ENCODE measurements around the gene ABTB2. TPM values are rescaled to one million over a fixed set of nuclear protein-coding genes. Genes with fewer than 3 reads are reported as not detected.

Gene ABTB2
- total RNA-seq, 6 experiments from 2014 or later, result 6.0 to 14.9 (median 10.0) TPM

DNA sequence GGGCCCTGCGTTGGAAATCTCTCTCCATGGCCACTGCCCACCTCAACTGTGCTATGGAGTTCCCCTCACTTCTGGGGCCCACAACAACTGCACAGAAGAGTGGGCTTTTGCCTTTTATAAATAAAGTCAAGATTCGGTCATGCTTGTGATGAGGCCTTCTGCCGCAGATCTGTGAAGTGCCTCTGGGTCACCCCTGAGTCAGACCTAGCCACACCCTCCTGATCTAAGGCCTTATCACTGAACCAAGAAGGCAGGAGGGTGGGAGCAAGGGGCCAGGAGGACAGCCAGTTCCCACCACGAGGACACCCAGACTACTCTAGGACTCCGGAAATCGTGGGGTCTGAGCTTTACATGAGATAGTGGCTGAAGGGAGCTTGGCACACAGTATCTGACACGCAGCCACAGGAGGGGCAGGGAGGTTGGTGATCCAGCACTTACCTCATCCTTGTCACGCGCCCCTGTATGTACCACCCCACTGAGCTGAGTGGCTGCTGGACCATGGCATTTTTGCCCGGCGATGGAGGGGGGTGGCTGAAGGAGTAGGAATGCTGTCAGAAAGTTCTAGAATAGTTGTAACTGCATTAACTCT, 115.7 kb downstream of the ABTB2 start:
- Histone ChIP-seq H3K4me1 (peaks cover 0 to 23% (median 10%) of the 10 kb centered on the region in 4 donors), H3K4me3 (no peak overlapping the region), H3K9me3 (no peaks in the 10 kb centered on the region), H3K27ac (no peak overlapping the region), H3K36me3 (no peaks in the 10 kb centered on the region), H3K27me3 (no peaks in the 10 kb centered on the region)
- intact Hi-C loops (cut with DNase I), result no loop called here
- no peak for ATAC-seq
- no peak for DNase-seq
- 100% methylated on average over 3 of the region's 11 CpGs for WGBS (ENCODE audit: insufficient coverage, low coverage, low lambda C conversion rate, missing lambda C conversion rate)
- no peak for TF ChIP-seq POLR2A (IDR thresholded peaks at IDR 0.05)
- TF ChIP-seq, protein P1, sequence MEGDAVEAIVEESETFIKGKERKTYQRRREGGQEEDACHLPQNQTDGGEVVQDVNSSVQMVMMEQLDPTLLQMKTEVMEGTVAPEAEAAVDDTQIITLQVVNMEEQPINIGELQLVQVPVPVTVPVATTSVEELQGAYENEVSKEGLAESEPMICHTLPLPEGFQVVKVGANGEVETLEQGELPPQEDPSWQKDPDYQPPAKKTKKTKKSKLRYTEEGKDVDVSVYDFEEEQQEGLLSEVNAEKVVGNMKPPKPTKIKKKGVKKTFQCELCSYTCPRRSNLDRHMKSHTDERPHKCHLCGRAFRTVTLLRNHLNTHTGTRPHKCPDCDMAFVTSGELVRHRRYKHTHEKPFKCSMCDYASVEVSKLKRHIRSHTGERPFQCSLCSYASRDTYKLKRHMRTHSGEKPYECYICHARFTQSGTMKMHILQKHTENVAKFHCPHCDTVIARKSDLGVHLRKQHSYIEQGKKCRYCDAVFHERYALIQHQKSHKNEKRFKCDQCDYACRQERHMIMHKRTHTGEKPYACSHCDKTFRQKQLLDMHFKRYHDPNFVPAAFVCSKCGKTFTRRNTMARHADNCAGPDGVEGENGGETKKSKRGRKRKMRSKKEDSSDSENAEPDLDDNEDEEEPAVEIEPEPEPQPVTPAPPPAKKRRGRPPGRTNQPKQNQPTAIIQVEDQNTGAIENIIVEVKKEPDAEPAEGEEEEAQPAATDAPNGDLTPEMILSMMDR (IDR thresholded peaks at IDR 0.05), result no peak

DNA sequence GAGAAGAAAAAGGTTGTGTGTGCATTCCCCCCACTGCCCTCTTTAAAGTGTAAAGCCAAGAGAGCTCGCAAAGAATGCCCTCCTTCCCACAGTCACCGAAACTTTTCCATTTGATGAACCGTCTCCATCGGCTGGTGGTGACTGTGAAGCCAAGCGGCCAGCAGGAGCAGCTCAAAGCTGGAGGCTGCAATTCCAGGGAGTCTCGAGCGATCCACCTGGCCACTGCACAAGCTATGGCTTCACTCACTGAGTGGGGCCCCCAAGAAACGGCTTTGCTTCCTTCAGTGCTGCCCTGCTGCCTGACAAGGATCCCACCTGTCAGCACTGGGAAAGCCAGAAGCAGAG, 117.7 kb downstream of the ABTB2 start:
- Histone ChIP-seq H3K4me1 (peaks cover 0 to 20% (median 9%) of the 10 kb centered on the region in 4 donors), H3K27me3 (no peaks in the 10 kb centered on the region), H3K4me3 (no peak overlapping the region), H3K9me3 (no peaks in the 10 kb centered on the region), H3K36me3 (no peaks in the 10 kb centered on the region), H3K27ac (no peak overlapping the region)
- intact Hi-C loops (cut with DNase I), result no loop called here
- DNase-seq, result no peak
- 88% methylated on average over 5 of the region's 8 CpGs for WGBS (ENCODE audit: insufficient coverage, low coverage, low lambda C conversion rate, missing lambda C conversion rate)
- no peak for ATAC-seq
- TF ChIP-seq, protein P1 (IDR thresholded peaks at IDR 0.05), result no peak
- no peak for TF ChIP-seq POLR2A (IDR thresholded peaks at IDR 0.05)

DNA sequence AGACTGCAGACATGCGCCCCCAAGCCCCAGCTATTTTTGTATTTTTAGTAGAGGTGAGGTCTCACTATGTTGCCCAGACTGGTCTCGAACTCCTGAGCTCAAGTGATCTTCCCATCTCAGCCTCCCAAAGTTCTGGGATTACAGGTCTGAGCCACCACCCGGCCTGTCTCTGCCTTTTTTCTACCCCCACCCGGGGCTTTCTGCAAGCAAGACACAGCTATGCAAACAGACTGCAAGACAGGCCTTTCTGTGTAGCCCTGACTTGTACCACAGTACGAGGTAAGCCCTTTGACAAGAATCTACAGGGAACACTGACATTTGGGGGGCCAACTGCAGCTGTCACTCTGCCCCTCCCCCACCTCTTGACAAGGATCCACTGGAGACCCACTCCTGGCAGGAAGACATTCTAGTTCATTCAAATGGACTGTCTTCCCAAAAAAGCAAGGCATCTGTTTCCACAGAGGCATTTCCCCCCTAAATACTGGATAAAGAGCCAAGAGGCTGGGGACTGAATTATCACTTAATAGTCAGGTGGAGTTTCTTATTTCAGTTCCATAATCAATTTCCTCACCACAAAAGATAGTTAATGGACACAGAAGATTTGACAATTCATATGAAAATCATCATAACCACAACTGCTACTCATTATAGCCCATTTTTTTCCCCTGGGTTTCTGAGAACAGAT, 118.2 kb downstream of the ABTB2 start:
- ATAC-seq (no peak), DNase-seq (no peak)
- no peaks in the 10 kb centered on the region for H3K36me3 ChIP-seq
- peaks cover 0 to 15% (median 7%) of the 10 kb centered on the region in 4 donors for H3K4me1 ChIP-seq
- no peak for TF ChIP-seq POLR2A (IDR thresholded peaks at IDR 0.05)
- TF ChIP-seq, protein P1 (IDR thresholded peaks at IDR 0.05), result no peak
- intact Hi-C loops (cut with DNase I), result no loop called here
- no peak overlapping the region for H3K27ac ChIP-seq
- H3K27me3 ChIP-seq, result no peaks in the 10 kb centered on the region
- no peaks in the 10 kb centered on the region for H3K9me3 ChIP-seq
- no peak overlapping the region for H3K4me3 ChIP-seq
- WGBS (ENCODE audit: insufficient coverage, low coverage, low lambda C conversion rate, missing lambda C conversion rate), result 93% methylated on average over 3 of the region's 5 CpGs

DNA sequence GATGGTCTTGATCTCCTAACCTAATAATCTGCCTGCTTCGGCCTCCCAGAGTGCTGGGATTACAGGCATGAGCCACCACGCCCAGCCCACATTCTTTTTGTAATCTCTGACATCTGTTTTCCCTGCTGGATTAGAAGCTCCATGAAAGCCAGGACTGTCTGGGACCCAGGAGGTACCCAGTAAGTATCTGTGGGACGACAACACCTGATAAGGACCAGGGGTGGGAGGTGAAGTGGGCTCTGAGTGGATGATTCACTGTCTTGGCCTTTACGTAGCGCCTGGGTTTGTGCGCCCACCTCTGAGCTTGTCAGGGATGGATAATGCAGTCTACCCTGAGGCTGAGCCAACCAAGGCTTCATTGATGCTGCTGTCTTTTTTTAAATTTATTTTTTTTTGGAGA, 118.8 kb downstream of the ABTB2 start:
- 67% methylated on average over 3 of the region's 6 CpGs for WGBS (ENCODE audit: insufficient coverage, low coverage, low lambda C conversion rate, missing lambda C conversion rate)
- no peak overlapping the region for H3K27ac ChIP-seq
- H3K4me1 ChIP-seq, result peaks cover 0 to 8% (median 4%) of the 10 kb centered on the region in 4 donors
- DNase-seq, result no peak
- ATAC-seq, result no peak
- H3K4me3 ChIP-seq, result no peak overlapping the region
- TF ChIP-seq POLR2A (IDR thresholded peaks at IDR 0.05), result no peak
- TF ChIP-seq, protein P1 (IDR thresholded peaks at IDR 0.05), result no peak
- H3K9me3 ChIP-seq, result no peaks in the 10 kb centered on the region
- H3K36me3 ChIP-seq, result no peaks in the 10 kb centered on the region
- H3K27me3 ChIP-seq, result no peaks in the 10 kb centered on the region
- intact Hi-C loops (cut with DNase I), result no loop called here

Data from right lobe of liver (tissue), 6 donors.